Astrocyte of the spinal cord (primary cell): Measurements from ENCODE around the gene ALDH1A2.

Experiments used
- DNase-seq: peaks from one replicate; pipeline ENCODE4 v3.0.0; 2011; ENCODE audit warnings: low read depth, low spot score
- H3K4me3 ChIP-seq: 2 replicates; pipeline ENCODE4 v1.5.1; 2011; ENCODE audit warnings: low read depth, mild to moderate bottlenecking, low read length, moderate library complexity
- in situ Hi-C: cut with HindIII; loops from 2 replicates; pipeline ENCODE4 v1.10.0; 2017; ENCODE audit warnings: low sequenced_read_pairs
- TF ChIP-seq, protein P1 (sequence below): IDR thresholded peaks from 2 replicates; pipeline ENCODE4 v1.5.1; 2012; ENCODE audit warnings: low read depth, mild to moderate bottlenecking, low read length, inconsistent platforms

Gene ALDH1A2

DNA sequence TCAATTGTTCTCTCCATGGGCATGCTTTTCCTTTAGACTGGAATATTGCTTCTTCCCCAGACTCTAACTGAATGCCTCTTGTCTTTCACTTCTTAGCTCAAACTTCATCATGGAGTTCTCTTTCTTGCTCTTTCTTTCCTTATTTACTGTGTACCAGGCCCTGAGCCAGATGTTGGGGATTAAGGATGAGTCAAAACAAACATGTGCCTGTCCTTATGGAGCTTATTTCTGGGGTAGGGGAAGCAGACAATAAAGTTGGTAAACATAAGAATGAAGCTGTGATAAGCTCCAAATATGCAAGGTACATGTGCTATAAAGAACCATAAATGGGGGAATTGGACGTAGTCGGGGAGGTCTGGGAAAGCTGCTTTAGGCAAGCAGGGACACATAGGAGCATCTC is 145.8 kb downstream of the ALDH1A2 start:
- no peak for DNase-seq
- TF ChIP-seq, protein P1, sequence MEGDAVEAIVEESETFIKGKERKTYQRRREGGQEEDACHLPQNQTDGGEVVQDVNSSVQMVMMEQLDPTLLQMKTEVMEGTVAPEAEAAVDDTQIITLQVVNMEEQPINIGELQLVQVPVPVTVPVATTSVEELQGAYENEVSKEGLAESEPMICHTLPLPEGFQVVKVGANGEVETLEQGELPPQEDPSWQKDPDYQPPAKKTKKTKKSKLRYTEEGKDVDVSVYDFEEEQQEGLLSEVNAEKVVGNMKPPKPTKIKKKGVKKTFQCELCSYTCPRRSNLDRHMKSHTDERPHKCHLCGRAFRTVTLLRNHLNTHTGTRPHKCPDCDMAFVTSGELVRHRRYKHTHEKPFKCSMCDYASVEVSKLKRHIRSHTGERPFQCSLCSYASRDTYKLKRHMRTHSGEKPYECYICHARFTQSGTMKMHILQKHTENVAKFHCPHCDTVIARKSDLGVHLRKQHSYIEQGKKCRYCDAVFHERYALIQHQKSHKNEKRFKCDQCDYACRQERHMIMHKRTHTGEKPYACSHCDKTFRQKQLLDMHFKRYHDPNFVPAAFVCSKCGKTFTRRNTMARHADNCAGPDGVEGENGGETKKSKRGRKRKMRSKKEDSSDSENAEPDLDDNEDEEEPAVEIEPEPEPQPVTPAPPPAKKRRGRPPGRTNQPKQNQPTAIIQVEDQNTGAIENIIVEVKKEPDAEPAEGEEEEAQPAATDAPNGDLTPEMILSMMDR = no peak
- no peak overlapping the region for H3K4me3 ChIP-seq
- in situ Hi-C loops = no loop called here

DNA sequence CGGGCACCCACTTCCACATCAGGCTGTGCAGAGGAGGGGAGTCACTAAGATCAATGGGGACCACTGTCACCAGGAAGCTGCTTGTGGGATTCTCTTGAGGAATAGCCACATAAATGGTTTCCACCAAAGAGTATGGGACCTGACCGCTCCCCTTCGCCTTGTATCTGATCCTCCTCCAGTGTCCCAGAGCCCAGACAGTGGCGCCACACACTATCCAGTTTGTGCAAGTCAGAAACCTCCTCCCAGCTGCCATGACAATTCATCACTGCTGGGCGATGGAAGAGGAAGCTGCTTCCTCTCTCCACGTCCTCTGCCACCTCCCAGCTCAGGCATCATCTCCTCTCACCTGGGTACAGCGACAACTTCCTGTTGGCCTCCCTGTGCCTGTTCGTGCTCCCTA is 147.5 kb downstream of the ALDH1A2 start:
- TF ChIP-seq, protein P1 = no peak
- no peak overlapping the region for H3K4me3 ChIP-seq
- in situ Hi-C loops = no loop called here
- no peak for DNase-seq

DNA sequence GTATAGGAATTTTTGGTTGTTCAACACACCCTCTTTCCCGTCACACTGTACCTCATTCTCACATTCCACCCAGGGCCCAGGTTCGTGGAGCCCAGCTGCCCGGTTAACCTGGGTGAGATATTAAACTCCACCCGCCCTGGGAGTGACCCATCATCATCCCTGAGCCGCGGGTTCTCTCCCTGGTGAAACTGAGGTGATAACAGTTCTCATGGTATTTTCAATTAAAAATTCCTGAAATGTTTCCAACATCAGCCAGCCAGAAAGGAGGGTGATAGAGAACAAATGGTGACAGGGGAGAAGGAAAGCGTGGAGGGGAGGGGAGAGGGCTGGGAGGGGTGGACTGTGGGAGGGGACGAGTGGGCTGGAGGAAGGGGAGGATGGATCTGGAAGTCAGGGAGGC is 148.8 kb downstream of the ALDH1A2 start:
- TF ChIP-seq, protein P1 = no peak
- no peak for DNase-seq
- in situ Hi-C loops = no loop called here

DNA sequence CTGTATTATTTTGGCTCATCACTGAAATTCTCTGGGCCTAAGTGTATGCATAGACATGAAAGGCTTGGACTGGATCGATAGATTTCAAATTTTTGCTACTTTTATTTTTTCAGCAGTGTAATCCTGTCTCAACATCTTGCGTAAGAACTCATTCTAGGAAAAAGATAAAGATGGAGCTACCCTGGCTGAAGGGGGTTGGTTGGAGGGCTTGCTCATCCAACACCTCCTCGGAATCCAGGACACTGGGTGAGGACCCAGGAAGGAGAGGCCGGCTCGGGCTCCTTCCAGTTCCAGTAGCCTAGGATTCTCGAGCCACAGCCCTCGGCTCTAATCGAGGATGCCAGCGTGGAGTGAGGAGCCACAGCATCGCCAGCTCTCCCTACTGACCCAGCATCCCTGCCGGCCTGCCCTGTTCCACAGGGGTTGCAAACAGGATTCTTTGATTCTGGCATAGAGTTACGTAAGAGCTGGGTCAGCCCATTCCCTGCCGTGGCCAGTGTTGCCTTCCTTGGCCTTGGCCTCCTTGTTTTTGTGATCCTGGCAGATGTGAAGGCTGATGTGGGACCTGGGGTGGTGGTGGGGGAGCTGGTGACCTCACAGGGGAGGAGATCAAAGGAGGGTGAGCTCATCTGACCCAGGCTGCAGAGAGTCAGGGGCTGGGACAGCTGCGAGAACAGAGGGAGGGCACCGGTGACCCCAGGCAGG is 149.5 kb downstream of the ALDH1A2 start:
- no peak overlapping the region for H3K4me3 ChIP-seq
- in situ Hi-C loops = no loop called here
- DNase-seq = no peak
- TF ChIP-seq, protein P1 = no peak

More for the DNA sequence above, 148.8 kb downstream of the ALDH1A2 start:
- no peak overlapping the region for H3K4me3 ChIP-seq

DNA sequence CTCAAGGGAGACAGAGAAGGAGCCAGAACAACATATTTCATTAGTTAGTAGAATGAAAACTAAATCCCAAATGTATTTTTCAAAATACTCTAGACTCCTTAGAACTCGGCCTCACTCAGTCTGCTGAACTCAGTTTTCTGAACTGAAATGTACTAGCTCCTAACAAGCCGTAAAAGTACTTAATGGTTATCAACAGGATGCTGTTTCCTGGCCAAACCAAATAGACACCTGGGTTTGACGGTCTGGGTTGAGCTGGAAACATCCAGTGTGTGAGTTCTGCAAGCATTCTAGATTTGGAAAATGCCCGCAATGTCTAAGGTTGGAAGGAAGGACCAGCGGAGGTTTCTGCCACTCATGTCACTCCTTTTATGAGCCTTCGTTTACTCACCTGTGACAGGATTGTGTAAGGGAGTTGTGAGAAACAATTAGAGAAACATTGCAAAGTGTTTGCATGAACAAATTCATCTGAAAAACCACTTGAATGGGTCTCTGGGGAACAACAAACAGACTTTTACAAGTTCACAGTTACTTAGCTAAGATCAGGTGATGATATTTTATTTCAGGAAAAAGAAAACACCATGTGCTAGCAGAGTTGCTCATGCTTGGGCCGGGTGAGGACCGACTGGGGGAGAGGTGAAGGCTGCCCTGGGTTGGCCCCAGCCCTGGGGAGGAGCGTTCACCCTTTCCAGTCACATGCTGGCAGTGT is 151.0 kb downstream of the ALDH1A2 start:
- in situ Hi-C loops = no loop called here
- H3K4me3 ChIP-seq = no peak overlapping the region
- no peak for DNase-seq
- TF ChIP-seq, protein P1 = no peak

DNA sequence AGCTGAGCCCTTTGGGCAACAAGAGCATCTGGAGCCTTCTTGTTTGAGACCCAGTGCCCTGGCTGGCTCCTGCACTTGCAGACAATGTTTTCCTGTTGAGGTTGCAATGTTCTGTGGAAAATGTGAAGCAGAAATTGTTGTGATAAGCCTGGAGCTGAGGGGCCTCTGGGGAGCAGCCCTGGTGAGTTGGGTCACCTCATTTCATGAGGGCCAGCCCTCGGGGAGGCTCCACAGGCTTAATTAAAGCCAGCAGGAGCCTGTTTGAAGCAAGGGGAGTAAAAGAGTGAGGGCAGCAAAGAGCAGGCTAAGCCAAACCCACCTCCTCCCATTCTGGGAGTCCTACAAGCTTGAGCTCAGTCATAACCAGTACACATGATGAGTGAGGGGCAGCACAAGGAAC is 154.3 kb downstream of the ALDH1A2 start:
- no peak for DNase-seq

More for the DNA sequence above, 154.3 kb downstream of the ALDH1A2 start:
- TF ChIP-seq, protein P1 = no peak
- no peak overlapping the region for H3K4me3 ChIP-seq
- in situ Hi-C loops = no loop called here
